Chondrocyte (in vitro differentiated cells): ENCODE results near the gene CSF3R. TPM values are rescaled to one million over a fixed set of nuclear protein-coding genes. Genes with fewer than 3 reads are reported as not detected.

ENCODE experiments used
- DNase-seq: peaks from one replicate; pipeline ENCODE4 v3.0.0; 2021; ENCODE audit warnings: mixed read lengths, low spot score
- H3K27ac Mint-ChIP-seq: one replicate; pipeline ENCODE4 v1.8.0; 2021; ENCODE audit warnings: mild to moderate bottlenecking, moderate library complexity, mixed read lengths; ENCODE audit not compliant: unreplicated experiment
- H3K27me3 Mint-ChIP-seq: 2 replicates; pipeline ENCODE4 v1.8.0; 2021; ENCODE audit warnings: low read depth, mixed read lengths
- H3K36me3 Mint-ChIP-seq: 2 replicates; pipeline ENCODE4 v1.8.0; 2021; ENCODE audit warnings: low read depth, mixed read lengths
- H3K4me1 Mint-ChIP-seq: 2 replicates; pipeline ENCODE4 v1.8.0; 2021; ENCODE audit warnings: low read depth, mild to moderate bottlenecking, mixed read lengths
- H3K4me3 Mint-ChIP-seq: one replicate; pipeline ENCODE4 v1.8.0; 2021; ENCODE audit warnings: mild to moderate bottlenecking, moderate library complexity, mixed read lengths; ENCODE audit not compliant: unreplicated experiment
- H3K9me3 Mint-ChIP-seq: 2 replicates; pipeline ENCODE4 v1.8.0; 2021; ENCODE audit warnings: low read depth, mixed read lengths
- total RNA-seq: library from RNA; stranded (reverse); gene quantifications from 3 replicates; pipeline ENCODE4 v1.2.1, GENCODE V29; 2021
- TF ChIP-seq, protein P1 (sequence below): fragments of 200-600 bp; sonication (generic); IDR thresholded peaks from 2 replicates; pipeline ENCODE4 v1.5.0; 2021; ENCODE audit warnings: antibody characterized with exemption, mild to moderate bottlenecking, moderate library complexity

The CSF3R gene
- total RNA-seq, 1 donor from 2014 or later = not detected

DNA sequence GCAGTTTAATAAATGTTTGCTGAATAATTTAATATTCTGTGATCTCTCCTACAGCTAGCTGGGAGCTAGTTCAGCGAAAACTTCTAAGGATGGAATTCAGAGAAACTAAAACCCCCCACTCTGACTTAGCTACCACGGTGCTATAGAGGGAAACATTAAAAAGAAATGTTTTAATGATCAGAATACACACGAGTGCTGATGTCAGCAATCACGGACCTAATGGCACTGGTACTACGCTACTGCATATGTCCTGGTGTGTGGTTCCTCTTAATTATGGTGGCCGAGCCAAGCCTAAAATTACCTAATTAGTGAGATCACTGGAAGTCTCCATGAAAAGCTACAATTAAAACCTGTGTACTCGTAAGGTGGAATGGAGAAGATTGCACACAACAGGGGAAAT is 61.1 kb downstream of the CSF3R start:
- no peak for DNase-seq
- no peaks in the 10 kb centered on the region for H3K9me3 Mint-ChIP-seq
- H3K27me3 Mint-ChIP-seq = no peaks in the 10 kb centered on the region
- peaks cover 13% of the 10 kb centered on the region for H3K4me1 Mint-ChIP-seq
- TF ChIP-seq, protein P1, sequence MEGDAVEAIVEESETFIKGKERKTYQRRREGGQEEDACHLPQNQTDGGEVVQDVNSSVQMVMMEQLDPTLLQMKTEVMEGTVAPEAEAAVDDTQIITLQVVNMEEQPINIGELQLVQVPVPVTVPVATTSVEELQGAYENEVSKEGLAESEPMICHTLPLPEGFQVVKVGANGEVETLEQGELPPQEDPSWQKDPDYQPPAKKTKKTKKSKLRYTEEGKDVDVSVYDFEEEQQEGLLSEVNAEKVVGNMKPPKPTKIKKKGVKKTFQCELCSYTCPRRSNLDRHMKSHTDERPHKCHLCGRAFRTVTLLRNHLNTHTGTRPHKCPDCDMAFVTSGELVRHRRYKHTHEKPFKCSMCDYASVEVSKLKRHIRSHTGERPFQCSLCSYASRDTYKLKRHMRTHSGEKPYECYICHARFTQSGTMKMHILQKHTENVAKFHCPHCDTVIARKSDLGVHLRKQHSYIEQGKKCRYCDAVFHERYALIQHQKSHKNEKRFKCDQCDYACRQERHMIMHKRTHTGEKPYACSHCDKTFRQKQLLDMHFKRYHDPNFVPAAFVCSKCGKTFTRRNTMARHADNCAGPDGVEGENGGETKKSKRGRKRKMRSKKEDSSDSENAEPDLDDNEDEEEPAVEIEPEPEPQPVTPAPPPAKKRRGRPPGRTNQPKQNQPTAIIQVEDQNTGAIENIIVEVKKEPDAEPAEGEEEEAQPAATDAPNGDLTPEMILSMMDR = no peak
- H3K4me3 Mint-ChIP-seq = no peak overlapping the region
- no peak overlapping the region for H3K27ac Mint-ChIP-seq
- H3K36me3 Mint-ChIP-seq = peaks cover 4% of the 10 kb centered on the region

DNA sequence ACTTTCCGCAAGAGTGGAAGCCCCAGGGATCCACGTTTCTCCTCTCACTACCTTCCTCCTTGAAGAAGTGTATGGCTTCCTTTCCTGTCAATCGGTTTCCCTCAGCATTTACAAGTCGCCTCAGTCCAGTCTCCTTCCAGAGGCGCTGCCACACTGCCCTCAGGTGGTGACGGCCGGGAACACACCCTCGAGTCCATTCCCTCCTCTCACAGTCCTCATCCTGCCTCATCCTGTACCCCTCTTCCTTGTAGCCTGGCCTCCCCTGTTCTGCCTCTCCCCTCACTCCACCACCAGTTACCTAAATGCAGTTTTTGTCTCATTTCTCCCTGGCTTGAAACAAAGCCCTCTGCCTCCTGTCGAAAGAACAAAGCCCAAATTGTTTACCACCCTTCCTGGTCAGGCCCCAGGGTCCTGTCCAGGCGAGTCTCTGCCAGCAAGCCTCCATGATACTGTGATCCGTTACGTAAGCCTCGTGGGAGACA is 61.8 kb downstream of the CSF3R start:
- Mint-ChIP-seq H3K9me3 (no peaks in the 10 kb centered on the region), H3K36me3 (peaks cover 4% of the 10 kb centered on the region), H3K27ac (peak overlapping the region; percentile 59), H3K4me3 (no peak overlapping the region), H3K4me1 (peaks cover 13% of the 10 kb centered on the region), H3K27me3 (no peaks in the 10 kb centered on the region)
- TF ChIP-seq, protein P1 = peak; percentile 89
- DNase-seq = no peak

DNA sequence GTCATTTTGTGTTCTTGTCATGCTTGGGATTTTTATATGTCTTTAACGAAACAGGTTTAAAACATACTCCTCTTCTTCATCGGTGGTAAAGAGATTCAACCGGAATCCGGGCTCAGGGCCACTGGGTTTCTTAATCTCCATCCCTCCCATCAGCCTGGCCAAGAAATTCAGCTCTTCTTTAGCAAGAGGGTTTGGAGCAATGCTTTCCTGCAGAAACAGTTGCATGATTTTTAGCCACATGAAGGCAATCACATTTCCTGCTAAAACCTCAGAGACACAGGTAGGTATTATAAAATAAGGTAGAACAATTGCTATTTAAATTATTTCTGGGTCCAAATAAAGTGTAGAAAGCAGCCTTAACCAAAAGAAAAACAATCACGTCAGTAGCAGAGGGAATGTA is 62.3 kb downstream of the CSF3R start:
- TF ChIP-seq, protein P1 = no peak
- Mint-ChIP-seq H3K4me1 (peaks cover 13% of the 10 kb centered on the region), H3K9me3 (no peaks in the 10 kb centered on the region), H3K4me3 (no peak overlapping the region), H3K27me3 (no peaks in the 10 kb centered on the region), H3K36me3 (peaks cover 5% of the 10 kb centered on the region), H3K27ac (peak overlapping the region; percentile 59)
- no peak for DNase-seq

DNA sequence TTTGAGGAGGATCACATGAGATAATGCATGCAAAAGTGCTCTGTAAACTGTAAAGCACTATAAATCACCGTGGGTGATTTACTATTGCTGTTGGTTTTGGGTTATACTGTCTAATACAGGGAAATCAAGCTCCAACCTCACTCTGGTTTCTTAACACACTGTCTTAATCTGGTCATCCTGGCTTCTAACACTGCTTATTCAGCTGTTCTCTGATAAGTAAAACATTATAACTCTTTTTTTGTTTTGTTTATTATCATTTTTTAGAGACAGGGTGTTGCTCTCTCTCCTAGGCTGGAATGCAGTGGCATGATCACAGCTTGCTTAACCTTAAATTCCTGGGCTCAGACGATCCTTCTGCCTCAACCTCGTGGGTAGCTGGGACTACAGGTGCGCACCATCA is 63.1 kb downstream of the CSF3R start:
- no peak for DNase-seq
- peaks cover 5% of the 10 kb centered on the region for H3K36me3 Mint-ChIP-seq
- no peak overlapping the region for H3K27ac Mint-ChIP-seq
- H3K4me3 Mint-ChIP-seq = no peak overlapping the region
- H3K4me1 Mint-ChIP-seq = peaks cover 13% of the 10 kb centered on the region
- TF ChIP-seq, protein P1 = no peak
- H3K27me3 Mint-ChIP-seq = no peaks in the 10 kb centered on the region
- H3K9me3 Mint-ChIP-seq = no peaks in the 10 kb centered on the region

DNA sequence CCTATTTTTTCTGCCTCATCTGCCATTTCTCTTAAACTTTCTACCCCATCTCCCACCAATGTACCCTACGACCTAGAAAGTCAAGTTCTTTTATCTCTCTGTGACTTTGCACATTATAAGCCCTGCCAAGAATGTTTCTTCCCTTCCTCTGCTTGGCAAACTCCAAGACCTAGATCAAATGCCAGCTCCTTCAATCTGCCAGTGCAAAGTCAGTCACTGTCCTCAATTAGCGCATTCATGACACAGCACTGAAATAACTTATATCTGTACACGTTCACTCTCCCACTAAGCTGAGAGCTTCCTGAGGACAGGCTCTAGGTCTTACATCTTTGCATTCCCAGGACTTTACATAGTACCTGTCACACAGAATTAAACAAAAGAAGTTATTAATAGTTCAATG is 63.6 kb downstream of the CSF3R start:
- H3K9me3 Mint-ChIP-seq = no peaks in the 10 kb centered on the region
- no peaks in the 10 kb centered on the region for H3K27me3 Mint-ChIP-seq
- TF ChIP-seq, protein P1 = no peak
- peaks cover 5% of the 10 kb centered on the region for H3K36me3 Mint-ChIP-seq
- no peak overlapping the region for H3K27ac Mint-ChIP-seq
- DNase-seq = no peak
- H3K4me1 Mint-ChIP-seq = peaks cover 13% of the 10 kb centered on the region
- H3K4me3 Mint-ChIP-seq = no peak overlapping the region
